Measurements from ENCODE around the gene FREM1. TPM values are rescaled to one million over a fixed set of nuclear protein-coding genes. Genes with fewer than 3 reads are reported as not detected.

Gene FREM1
- total RNA-seq, 4 donors from 2014 or later: 1.3 to 5.0 (median 2.2) TPM

- ATAC-seq (ENCODE audit: low FRiP score) (no peak), DNase-seq (ENCODE audit: low spot score) (no peak)
- TF ChIP-seq, protein P1, sequence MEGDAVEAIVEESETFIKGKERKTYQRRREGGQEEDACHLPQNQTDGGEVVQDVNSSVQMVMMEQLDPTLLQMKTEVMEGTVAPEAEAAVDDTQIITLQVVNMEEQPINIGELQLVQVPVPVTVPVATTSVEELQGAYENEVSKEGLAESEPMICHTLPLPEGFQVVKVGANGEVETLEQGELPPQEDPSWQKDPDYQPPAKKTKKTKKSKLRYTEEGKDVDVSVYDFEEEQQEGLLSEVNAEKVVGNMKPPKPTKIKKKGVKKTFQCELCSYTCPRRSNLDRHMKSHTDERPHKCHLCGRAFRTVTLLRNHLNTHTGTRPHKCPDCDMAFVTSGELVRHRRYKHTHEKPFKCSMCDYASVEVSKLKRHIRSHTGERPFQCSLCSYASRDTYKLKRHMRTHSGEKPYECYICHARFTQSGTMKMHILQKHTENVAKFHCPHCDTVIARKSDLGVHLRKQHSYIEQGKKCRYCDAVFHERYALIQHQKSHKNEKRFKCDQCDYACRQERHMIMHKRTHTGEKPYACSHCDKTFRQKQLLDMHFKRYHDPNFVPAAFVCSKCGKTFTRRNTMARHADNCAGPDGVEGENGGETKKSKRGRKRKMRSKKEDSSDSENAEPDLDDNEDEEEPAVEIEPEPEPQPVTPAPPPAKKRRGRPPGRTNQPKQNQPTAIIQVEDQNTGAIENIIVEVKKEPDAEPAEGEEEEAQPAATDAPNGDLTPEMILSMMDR (IDR thresholded peaks at IDR 0.05): no peak
Observed at GRCh38 chr9:14912859-14913258, 2.6 kb upstream of the FREM1 start.

DNA sequence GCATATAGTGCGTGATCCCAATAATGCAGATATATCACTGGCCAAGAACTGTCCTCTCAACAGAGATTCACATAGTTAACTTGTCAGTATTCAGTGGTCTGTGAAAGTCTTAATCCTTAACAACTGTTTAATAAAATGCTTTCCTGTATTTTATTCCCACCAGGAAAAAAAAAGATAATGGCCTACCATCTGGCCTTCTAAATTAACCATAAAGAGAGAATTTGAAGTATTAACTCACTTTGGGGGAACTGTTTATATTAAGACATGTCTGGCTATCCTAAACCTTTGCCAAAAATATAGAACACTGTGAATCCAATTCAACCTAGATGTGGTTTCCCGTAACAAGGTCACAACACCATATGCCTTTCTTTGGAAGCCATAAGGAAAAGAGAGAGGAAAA, 818 bp upstream of the FREM1 start:
- no peak for ATAC-seq (ENCODE audit: low FRiP score)
- TF ChIP-seq, protein P1 (IDR thresholded peaks at IDR 0.05): no peak
- no peak for DNase-seq (ENCODE audit: low spot score)

DNA sequence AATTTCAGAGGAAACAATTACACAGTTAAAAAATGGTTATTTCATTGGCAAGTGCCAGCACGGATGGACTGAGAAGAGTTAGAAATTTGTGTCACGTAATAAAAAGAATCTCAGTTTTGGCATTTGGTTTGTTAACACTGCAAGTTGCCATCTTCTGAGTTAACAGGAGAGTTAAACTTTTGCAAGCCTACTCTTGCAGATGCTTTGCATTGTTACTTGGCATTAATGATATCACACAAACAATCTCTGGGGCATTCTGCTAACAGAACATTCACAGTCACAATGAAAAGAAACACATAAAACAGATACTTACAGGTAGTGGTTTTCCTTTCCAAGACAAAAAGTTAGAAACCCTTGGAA, 647 bp downstream of the FREM1 start:
- TF ChIP-seq, protein P1 (IDR thresholded peaks at IDR 0.05): no peak

DNA sequence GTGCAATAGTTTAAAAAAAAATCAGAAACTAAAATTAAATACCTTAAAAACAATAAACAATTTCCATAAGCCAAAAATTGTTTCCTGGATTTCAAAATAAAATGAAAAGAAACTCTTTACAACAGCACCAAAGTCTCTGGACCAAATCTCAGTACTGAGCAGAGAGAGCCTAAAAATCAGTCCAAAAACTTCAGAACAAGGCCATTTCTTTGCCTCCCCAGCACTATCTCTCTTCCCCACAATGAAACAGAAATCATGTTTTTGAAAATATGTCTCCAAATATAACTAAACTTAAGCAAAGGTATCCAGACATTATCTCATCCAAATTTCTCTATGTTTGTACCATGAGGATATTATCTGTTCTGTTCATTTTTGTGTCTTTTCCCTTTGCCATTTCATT, 1.0 kb downstream of the FREM1 start:
- DNase-seq (ENCODE audit: low spot score) (no peak), ATAC-seq (ENCODE audit: low FRiP score) (no peak)
- TF ChIP-seq, protein P1 (IDR thresholded peaks at IDR 0.05): no peak

More for the DNA sequence above, 647 bp downstream of the FREM1 start:
- DNase-seq (ENCODE audit: low spot score): no peak
- no peak for ATAC-seq (ENCODE audit: low FRiP score)

DNA sequence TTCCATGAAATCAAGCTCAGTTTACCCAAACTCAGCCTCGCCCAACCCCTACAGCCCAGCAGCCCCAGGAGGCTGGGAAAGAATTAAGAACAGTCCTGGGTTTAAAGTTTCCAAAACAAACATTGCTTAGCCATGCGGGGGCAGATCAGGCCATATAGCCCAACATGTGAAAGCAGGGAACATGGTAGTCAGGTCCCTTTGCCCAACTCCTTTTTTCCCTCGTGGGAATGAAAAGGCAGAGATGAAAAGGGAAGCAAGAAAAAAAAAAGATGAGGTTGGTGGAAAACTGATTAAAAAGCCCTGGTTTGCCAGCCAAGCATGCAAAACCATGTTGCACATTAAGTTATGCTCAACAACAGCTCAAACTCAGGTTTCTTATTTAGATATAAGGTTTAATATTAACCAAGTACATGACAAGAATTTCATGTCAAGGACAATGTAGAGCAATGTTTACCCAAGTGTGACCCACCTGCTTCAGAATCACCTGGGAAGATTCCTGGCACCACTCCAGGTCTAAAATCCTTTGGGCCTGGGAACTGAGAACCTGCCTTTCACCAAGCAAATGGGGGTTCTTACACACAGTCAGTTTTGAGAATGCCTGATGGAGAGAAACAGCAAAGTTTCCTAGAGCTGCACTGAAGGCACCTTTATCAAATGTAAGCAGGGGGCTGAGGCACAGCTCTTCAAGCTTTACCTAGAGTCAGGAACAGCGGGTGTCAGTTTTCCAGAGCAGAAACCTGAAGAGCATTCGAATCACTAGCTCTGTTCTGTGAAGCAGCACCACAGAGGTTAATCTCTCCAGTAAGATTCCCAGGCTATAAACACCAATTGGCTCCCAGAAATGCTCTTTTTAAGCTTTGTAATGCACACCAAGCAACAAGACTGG, 1.7 kb downstream of the FREM1 start:
- DNase-seq (ENCODE audit: low spot score) (no peak), ATAC-seq (ENCODE audit: low FRiP score) (no peak)
- TF ChIP-seq, protein P1 (IDR thresholded peaks at IDR 0.05): no peak

GRCh38 chr9:14907696-14908095, 2.5 kb downstream of the FREM1 start:
- ATAC-seq (ENCODE audit: low FRiP score) (no peak), DNase-seq (ENCODE audit: low spot score) (no peak)
- TF ChIP-seq, protein P1 (IDR thresholded peaks at IDR 0.05): no peak

GRCh38 chr9:14907360-14907685, 2.9 kb downstream of the FREM1 start:
- ATAC-seq (ENCODE audit: low FRiP score) (no peak), DNase-seq (ENCODE audit: low spot score) (no peak)
- TF ChIP-seq, protein P1 (IDR thresholded peaks at IDR 0.05): no peak
